ENCODE measurements around the gene OR6S1.

OR6S1 gene, protein sequence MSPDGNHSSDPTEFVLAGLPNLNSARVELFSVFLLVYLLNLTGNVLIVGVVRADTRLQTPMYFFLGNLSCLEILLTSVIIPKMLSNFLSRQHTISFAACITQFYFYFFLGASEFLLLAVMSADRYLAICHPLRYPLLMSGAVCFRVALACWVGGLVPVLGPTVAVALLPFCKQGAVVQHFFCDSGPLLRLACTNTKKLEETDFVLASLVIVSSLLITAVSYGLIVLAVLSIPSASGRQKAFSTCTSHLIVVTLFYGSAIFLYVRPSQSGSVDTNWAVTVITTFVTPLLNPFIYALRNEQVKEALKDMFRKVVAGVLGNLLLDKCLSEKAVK

DNA sequence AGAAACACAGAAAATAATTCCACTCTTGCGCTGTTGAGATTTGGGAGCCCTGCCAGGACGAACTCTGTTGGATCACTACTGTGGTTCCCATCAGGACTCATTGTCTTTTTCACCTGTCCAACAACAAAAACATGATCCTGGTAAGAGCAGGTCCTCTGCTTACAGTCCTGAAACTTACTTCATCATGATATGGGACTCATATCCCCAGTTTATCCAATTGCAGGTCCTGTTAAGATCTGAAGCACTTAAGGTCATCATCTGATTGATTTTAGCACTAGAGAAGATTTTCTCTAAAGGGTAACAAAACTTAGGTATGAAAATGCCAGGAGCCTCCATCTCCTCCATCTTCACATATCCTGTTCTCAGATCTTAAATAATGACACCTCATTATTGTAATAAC is at the start of gene OR6S1:
OR6S1 (minus strand) TSS at position 101 of the 400 bp plus-strand sequence; CDS start at position 101, 0 bp downstream.
- no peak within 1 kb of the TSS for H3K4me3 ChIP-seq (replicated peaks; ENCODE audit: low read depth, low read length)
- no peak for DNase-seq (ENCODE audit: extremely low read depth, low read depth)
- TF ChIP-seq, protein P1, sequence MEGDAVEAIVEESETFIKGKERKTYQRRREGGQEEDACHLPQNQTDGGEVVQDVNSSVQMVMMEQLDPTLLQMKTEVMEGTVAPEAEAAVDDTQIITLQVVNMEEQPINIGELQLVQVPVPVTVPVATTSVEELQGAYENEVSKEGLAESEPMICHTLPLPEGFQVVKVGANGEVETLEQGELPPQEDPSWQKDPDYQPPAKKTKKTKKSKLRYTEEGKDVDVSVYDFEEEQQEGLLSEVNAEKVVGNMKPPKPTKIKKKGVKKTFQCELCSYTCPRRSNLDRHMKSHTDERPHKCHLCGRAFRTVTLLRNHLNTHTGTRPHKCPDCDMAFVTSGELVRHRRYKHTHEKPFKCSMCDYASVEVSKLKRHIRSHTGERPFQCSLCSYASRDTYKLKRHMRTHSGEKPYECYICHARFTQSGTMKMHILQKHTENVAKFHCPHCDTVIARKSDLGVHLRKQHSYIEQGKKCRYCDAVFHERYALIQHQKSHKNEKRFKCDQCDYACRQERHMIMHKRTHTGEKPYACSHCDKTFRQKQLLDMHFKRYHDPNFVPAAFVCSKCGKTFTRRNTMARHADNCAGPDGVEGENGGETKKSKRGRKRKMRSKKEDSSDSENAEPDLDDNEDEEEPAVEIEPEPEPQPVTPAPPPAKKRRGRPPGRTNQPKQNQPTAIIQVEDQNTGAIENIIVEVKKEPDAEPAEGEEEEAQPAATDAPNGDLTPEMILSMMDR (IDR thresholded peaks at IDR 0.05; ENCODE audit: low read depth, low read length, missing control alignments): no peak

DNA sequence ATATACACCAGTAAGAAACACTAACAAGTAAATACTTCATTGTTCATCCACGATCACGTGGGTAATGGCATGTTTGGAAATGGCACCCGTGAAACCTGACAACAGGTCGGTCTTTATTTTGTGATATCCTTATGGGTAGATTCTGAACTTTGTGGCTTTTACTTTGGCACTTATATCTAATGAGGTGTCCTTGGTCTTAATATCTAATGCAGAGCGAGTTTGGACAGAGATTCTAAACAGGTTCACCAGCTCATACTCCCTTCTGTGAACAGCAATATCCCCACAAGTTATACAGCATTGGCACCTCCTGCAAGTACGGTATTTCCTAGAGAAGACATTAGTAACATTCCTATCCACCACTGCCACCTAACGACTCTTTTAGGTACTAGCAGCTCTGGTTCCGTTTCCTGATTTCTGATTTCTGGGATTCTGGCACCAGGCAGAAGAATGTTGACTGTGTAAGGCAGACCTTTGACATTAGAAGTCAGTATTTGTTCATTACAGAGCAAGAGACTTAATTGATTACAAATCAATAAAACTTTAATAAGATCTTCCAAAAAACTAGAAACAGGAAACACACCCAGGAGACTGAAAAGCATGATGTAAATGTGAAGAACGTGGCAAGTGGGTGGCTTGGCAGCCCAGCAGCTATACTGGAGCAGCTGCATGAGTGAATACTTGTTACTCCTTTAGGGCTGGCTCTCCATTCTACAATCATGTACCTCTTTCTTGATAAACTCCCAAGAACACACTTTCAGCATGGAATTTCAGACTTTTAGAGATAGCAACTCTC is 49.6 kb upstream of the OR6S1 start:
- H3K4me3 ChIP-seq (replicated peaks; ENCODE audit: low read depth, low read length): no peak overlapping the region
- peak; percentile 63 for DNase-seq (ENCODE audit: extremely low read depth, low read depth)
- TF ChIP-seq, protein P1 (IDR thresholded peaks at IDR 0.05; ENCODE audit: low read depth, low read length, missing control alignments): peak; percentile 82

- TF ChIP-seq, protein P1 (IDR thresholded peaks at IDR 0.05; ENCODE audit: low read depth, low read length, missing control alignments): no peak
- DNase-seq (ENCODE audit: extremely low read depth, low read depth): no peak
- no peak within 1 kb of the TSS for H3K4me3 ChIP-seq (replicated peaks; ENCODE audit: low read depth, low read length)
These were observed 46.8 kb upstream of the OR6S1 start, which contains the start of gene ANG for GRCh38 chr14:20688167-20688839. Gene ANG, plus strand, starts transcription at chr14:20688764. Its CDS starts 4,801 bp downstream, at chr14:20693565.

GRCh38 chr14:20687362-20688166 is 46.1 kb upstream of the OR6S1 start:
- TF ChIP-seq, protein P1 (IDR thresholded peaks at IDR 0.05; ENCODE audit: low read depth, low read length, missing control alignments): no peak

DNA sequence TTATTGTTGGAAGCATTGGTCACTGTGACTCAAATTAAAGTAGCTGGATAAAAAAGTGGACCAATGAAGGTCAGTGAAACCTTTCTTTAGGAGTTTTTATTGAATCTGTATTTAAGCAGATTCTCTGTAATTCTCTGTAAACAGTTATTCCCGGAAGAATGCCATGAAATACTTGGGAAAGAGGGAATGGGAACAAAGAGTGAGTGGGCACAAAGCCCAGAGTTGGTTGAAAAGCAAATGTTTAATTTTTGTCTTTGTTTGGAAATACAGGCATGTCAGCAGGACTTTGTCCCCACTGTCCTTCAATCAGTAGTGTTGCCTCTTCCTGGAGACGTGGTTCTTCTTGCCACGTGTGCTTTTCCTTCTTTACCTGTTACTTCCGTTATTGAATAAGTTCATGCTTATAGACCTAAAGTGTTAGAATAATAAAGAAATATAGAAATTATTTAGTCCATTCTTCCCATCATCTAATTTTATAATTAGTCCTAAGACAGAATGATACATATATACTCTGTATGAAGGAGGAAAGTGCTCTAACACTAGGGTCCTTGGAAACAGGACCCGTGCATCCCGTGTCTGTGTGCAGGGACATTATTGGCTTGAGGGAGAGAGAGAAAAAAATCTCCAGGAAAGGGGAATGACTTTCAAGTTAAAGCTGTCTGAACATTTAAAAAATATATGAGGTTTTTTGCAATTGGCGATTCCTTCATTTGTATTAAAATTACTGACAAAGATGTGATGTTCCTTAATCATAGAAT is 45.1 kb upstream of the OR6S1 start:
- H3K4me3 ChIP-seq (replicated peaks; ENCODE audit: low read depth, low read length): no peak overlapping the region
- no peak for DNase-seq (ENCODE audit: extremely low read depth, low read depth)
- TF ChIP-seq, protein P1 (IDR thresholded peaks at IDR 0.05; ENCODE audit: low read depth, low read length, missing control alignments): no peak

More at GRCh38 chr14:20687362-20688166, 46.1 kb upstream of the OR6S1 start:
- H3K4me3 ChIP-seq (replicated peaks; ENCODE audit: low read depth, low read length): no peak overlapping the region
- no peak for DNase-seq (ENCODE audit: extremely low read depth, low read depth)
